A549 treated with DMSO at 1 μM for 4 hours (cell line): ENCODE measurements around the gene SMO. TPM values are rescaled to one million over a fixed set of nuclear protein-coding genes. Genes with fewer than 3 reads are reported as not detected.

ENCODE experiments used
- total RNA-seq: library from RNA; stranded (reverse); fragments of 200-300 nt; extraction: Qiagen RNA extraction; gene quantifications from 5 replicates; pipeline ENCODE4 v1.2.3, GENCODE V29; 2022; ENCODE audit warnings: low read depth

Gene SMO
- 14.3 to 20.2 TPM (median 16.5 TPM) in 5 replicates for total RNA-seq

DNA sequence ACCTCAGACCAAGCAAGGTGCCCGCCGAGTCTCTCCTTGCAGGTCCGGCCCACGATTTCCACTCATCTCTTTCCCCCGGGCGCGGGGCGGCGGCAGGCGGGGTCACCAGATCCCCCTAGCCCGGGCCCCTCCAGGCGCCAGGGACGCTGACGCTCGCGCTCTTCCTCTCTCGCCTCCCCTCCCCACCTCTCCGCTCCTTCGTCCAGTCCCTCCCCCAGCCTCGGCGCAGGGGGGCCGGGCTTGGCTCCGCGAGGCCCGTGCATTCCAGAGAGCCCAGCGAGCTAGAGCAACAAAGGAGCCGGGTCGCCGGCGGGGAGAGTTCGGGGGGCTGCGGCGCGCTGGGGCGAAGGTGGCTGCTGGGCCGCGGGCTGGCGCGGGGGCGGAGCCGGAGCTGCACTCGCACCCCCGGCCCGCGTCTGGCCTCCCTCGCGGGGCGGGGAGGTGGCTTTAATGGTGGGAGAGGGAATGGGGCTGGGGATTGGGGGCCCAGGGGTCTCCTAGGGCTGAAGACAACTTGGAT lies at the start of gene SMO:
Gene SMO, plus strand, starts transcription at position 262 of the 520 bp plus-strand sequence. CDS start 519 bp downstream, outside the sequence.

DNA sequence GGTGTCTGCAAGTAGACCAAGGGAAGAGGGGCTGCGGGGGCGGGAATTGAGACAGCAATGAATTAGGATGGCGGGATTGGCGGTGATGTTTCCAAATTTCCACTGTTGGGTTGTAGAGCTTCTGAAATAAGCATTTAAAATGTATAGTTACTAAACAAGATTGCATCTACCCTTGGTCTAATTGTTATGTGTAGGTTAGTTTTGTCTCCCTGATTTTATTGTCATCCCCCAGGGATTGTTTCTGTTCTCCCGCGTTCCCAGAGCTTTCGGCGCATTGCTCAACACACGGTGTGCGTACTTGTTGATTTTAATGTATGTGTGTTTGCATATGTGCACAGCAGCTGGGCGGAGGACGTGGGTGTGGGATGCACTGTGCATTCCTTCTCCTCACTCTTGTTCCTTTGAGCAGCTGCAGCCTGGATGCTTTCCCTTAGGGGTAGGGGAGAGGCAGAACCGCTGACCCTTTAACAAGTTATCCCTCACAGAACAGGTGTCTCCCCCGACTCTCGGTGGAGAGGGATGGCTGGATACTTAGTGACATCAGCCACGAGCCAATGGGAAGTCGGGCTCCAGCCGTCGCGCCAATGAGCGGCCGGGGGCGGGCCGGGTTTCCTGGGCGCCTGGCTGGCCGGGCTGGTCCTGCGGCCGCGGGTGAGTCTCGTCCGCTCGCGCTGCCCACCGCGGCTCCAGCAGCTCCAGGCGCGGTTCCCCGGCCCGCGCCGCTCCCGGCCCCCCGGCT lies 44.2 kb upstream of the SMO start, which contains the start of gene TSPAN33:
Gene TSPAN33, plus strand, starts transcription at position 613 of the 739 bp plus-strand sequence. CDS start 274 bp downstream, outside the sequence.

DNA sequence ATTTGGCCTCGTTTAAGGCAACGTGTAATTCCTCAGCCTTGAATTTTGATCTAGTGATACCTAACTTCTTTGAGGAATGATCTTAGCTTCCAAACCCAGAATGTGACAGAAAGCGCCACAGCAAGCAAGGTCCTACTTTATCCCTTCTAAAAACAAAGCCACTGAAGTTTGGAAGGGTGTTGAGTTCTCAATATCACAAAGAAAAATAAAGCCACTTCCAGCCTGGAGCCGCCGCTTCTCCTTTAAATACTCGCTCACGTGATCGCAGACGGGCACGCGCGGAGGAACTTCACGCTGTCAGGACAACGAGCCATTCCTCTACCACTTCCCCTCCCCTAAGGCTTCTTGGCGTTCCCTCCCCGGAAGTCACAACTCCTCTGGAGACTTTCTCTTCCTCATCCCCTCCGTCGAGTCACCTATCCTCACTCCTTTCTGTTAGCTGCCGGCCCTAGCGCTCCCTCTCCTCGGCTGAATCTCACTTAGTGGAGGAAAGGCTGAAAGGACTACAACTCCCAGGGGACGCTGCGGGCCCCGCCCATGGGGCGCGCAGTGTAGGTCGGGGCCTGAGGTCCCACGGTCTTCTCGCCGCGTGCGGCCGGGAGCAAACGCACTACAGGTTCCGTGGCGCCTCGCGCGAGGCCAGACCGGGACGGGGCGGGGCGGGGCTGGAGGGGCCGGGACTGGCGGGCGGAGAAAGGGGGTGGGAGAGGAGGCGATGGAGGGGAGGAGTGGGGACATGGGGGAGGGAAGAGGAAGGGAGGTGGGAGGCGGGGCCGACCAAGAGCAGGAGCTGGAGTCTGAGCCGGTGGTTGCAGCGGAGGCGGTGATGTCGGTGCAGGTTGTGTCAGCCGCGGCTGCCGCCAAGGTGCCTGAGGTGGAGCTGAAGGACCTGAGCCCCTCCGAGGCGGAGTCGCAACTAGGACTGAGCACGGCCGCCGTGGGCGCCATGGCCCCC lies 36.1 kb downstream of the SMO start, which contains the start of gene AHCYL2:
Gene AHCYL2, plus strand, starts transcription at position 780 of the 955 bp plus-strand sequence.

Other genes with a start within 250 kb of the SMO start
- gene TNPO3, start 133.5 kb upstream of the SMO start, total RNA-seq: 43.0 to 48.7 TPM (median 45.8 TPM) in 5 replicates
- gene TSPAN33, start 43.9 kb upstream of the SMO start, total RNA-seq: 4.6 to 6.8 TPM (median 6.1 TPM) in 5 replicates
- 5.5 to 7.8 TPM (median 7.3 TPM) in 5 replicates for gene AHCYL2, start 36.4 kb downstream of the SMO start, total RNA-seq
- gene STRIP2, start 245.8 kb downstream of the SMO start, total RNA-seq: 6.3 to 9.2 TPM (median 7.7 TPM) in 5 replicates